Ascending aorta (tissue), 2 donors: Measurements from ENCODE around the gene ATG4B. TPM values are rescaled to one million over a fixed set of nuclear protein-coding genes. Genes with fewer than 3 reads are reported as not detected.

Experiments
- DNase-seq, 2 donors: peaks; one replicate each; pipeline ENCODE4 v3.0.0-alpha.2; 2019; ENCODE audit warnings: low spot score in 2 of 2
- H3K27ac ChIP-seq, 2 donors: fragments of 200-600 bp; sonication (generic); one replicate each; pipeline ENCODE4 v1.5.1; 2016 to 2017; ENCODE audit warnings: mild to moderate bottlenecking in 1 of 2
- H3K27me3 ChIP-seq: fragments of 200-600 bp; sonication (generic); one replicate; pipeline ENCODE4 v1.5.1; 2017
- H3K36me3 ChIP-seq, 2 donors: fragments of 200-600 bp; sonication (generic); one replicate each; pipeline ENCODE4 v1.5.1; 2016
- H3K4me1 ChIP-seq, 2 donors: fragments of 200-600 bp; sonication (generic); one replicate each; pipeline ENCODE4 v1.5.1; 2016 to 2017; ENCODE audit warnings: mild to moderate bottlenecking in 1 of 2
- H3K4me3 ChIP-seq, 2 donors: fragments of 200-600 bp; sonication (generic); one replicate each; pipeline ENCODE4 v1.5.1; 2016 to 2017; ENCODE audit warnings: mild to moderate bottlenecking in 1 of 2
- H3K9me3 ChIP-seq, 2 donors: fragments of 200-600 bp; sonication (generic); one replicate each; pipeline ENCODE4 v1.5.1; 2016
- intact Hi-C: fragments of 100-400 bp; cut with DNase I; formaldehyde crosslinking; loops from one replicate; pipeline ENCODE4 v1.15.1; 2023
- total RNA-seq: library from RNA; depleted of rRNA; stranded (reverse); fragments of >200 nt; gene quantifications from one replicate; pipeline ENCODE4 v1.1.0, GENCODE V29; 2016
- TF ChIP-seq, protein P1 (sequence below), 3 experiments: fragments of 200-600 bp in 2 of 3; fragments of 450-650 bp in 1 of 3; sonication (generic) in 2 of 3; IDR thresholded peaks; one replicate each; pipeline ENCODE4 v1.5.1; 2016 to 2019; ENCODE audit warnings: antibody characterized with exemption in 3 of 3, mild to moderate bottlenecking in 1 of 3, moderate library complexity in 1 of 3

ATG4B gene
- total RNA-seq, 1 donor from 2014 or later: 225 TPM

DNA sequence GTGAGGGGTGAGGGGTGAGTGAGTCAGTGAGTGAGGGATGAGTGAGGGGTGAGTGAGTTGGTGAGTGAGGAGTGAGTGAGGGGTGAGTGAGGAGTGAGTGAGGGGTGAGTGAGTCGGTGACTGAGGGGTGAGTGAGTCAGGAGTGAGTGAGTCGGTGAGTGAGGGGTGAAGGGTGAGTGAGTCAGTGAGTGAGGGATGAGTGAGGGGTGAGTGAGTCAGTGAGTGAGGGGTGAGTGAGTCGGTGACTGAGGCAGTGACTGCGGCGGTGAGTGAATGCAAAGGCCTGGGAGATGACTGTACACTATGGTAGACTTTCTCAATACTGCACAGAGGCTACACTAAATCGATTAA is 17.1 kb upstream of the ATG4B start:
- H3K27me3 ChIP-seq: no peaks in the 10 kb centered on the region
- no peak for DNase-seq
- no peaks in the 10 kb centered on the region for H3K4me1 ChIP-seq
- intact Hi-C loops: no loop called here
- H3K9me3 ChIP-seq: no peaks in the 10 kb centered on the region
- H3K27ac ChIP-seq: no peak overlapping the region
- H3K4me3 ChIP-seq: no peak overlapping the region
- TF ChIP-seq, protein P1, sequence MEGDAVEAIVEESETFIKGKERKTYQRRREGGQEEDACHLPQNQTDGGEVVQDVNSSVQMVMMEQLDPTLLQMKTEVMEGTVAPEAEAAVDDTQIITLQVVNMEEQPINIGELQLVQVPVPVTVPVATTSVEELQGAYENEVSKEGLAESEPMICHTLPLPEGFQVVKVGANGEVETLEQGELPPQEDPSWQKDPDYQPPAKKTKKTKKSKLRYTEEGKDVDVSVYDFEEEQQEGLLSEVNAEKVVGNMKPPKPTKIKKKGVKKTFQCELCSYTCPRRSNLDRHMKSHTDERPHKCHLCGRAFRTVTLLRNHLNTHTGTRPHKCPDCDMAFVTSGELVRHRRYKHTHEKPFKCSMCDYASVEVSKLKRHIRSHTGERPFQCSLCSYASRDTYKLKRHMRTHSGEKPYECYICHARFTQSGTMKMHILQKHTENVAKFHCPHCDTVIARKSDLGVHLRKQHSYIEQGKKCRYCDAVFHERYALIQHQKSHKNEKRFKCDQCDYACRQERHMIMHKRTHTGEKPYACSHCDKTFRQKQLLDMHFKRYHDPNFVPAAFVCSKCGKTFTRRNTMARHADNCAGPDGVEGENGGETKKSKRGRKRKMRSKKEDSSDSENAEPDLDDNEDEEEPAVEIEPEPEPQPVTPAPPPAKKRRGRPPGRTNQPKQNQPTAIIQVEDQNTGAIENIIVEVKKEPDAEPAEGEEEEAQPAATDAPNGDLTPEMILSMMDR (IDR thresholded peaks at IDR 0.05): no peak
- H3K36me3 ChIP-seq: peaks cover 0 to 3% of the 10 kb centered on the region in 2 donors

DNA sequence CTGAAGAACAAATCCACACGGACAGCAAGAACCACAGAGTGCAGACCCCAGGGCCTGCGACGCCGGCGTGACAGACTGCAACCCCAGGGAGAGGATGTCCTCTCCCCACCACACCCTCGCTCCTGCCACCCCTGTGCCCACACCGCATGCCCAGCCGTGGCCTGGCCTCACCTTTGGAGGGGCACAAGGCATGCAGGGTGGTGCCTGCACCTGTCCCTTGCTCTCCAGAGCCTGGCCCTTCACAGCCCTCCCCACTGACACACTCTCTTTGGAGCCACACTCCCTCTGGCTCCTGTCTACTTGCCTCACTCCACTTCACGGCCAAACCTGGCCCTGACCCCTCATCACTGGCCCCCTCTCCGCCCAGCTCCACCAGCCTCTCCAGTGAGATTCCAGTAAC is 9.8 kb upstream of the ATG4B start:
- intact Hi-C loops: no loop called here
- no peaks in the 10 kb centered on the region for H3K4me1 ChIP-seq
- TF ChIP-seq, protein P1 (IDR thresholded peaks at IDR 0.05): no peak
- peaks cover 9 to 12% of the 10 kb centered on the region in 2 donors for H3K36me3 ChIP-seq
- no peak for DNase-seq
- H3K27ac ChIP-seq: no peak overlapping the region
- H3K9me3 ChIP-seq: no peaks in the 10 kb centered on the region
- no peak overlapping the region for H3K4me3 ChIP-seq
- no peaks in the 10 kb centered on the region for H3K27me3 ChIP-seq

DNA sequence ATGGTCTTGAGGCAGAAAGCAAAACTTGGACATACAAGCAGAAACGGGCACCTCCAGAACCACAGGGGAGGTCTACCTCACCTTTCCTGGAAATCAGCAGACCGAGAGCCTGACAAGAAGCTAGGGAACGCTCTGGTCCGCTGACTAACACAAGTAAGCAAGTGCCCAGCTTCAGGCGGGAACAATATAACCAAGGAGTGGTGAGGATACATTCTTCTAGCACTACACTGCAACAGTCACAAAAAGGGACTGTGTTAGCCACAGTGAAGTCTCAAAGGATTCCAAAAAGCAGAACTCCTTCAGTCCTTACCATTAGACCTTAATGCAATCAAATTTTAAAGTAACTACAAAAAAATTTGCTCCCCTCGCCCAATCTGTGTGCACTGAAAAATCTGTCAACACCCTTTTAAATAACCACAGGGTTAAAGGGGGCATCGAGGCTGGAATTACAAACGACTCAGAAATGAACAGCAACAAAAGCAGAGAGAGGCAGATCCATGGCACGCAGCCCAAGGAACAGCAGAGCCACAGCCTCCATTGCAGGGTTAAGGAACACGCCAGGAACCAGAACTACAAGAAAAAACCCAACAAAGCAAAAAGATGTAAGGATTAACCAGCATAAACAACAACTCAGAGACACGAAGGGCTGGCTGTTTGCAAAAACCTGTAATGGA is 7.6 kb upstream of the ATG4B start:
- DNase-seq: no peak
- peaks cover 19 to 24% of the 10 kb centered on the region in 2 donors for H3K36me3 ChIP-seq

DNA sequence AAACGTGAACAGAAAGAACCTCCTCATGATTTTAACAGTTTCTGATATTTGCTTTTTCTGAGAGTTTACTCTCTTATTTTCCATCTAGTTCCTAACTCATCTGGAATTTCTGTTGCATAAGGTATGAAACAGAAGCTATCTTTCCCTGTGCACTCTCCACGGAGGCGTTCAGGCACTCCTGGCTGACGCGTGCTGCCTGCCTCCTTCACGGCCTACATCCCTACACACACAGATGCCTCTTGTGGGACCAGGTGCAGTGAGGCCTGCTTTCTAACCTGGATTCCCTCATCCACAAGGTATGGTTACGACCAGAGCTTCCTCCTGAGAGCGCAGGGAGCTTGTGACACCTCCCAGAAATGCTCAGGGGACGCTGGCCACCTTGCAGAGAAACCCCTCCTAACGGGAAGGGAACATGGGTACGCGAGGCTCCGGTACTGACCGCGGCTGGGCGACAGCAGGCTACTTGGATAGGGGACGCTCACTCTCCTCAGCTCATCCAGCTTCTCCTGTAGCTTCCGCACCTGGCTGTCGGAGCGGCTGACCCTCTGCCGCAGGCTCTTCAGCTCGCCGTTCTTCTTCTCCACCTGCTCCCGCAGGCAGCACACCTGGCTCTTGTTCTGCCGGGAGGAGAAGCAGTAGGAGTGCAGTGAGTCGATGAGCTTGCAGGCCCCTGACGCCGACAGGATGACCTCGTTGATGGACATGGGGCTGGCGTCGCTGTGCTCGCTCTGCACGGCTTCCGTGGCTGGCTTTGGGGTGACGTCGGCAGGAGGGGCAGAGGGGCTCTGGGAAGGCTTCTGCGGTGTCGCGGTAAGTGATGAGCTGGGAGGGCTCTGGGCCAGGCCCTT is 4.8 kb upstream of the ATG4B start:
- H3K4me1 ChIP-seq: peaks cover 6 to 7% of the 10 kb centered on the region in 2 donors

More for the DNA sequence above, 7.6 kb upstream of the ATG4B start:
- TF ChIP-seq, protein P1 (IDR thresholded peaks at IDR 0.05): no peak
- H3K9me3 ChIP-seq: no peaks in the 10 kb centered on the region
- H3K4me3 ChIP-seq: no peak overlapping the region
- peaks cover 0 to under 1% of the 10 kb centered on the region in 2 donors for H3K4me1 ChIP-seq
- H3K27me3 ChIP-seq: no peaks in the 10 kb centered on the region
- intact Hi-C loops: no loop called here
- H3K27ac ChIP-seq: no peak overlapping the region

DNA sequence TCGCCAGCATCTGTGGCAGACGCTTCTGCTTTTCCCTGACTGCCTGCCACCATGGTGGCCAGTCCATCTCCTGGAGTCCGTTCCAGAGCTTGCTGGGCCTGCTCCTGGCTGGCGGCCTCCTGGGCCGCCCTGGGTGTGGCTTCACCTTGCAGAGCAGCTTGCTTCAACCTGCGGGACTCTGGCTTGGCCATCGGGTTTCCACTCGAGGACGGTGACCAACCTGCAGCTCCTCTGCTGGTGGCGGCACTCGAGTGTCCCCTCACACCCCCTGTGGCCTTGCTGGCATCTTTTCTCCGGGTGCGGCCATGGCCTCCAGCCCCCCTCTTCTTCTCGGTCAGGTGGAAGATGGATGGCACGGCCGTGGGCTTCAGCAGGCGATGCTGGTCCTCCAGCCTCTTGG is 3.9 kb upstream of the ATG4B start:
- TF ChIP-seq, protein P1 (IDR thresholded peaks at IDR 0.05): no peak
- no peaks in the 10 kb centered on the region for H3K27me3 ChIP-seq
- DNase-seq: no peak
- H3K9me3 ChIP-seq: no peaks in the 10 kb centered on the region
- peaks cover 19 to 24% of the 10 kb centered on the region in 2 donors for H3K36me3 ChIP-seq
- peaks cover 10 to 11% of the 10 kb centered on the region in 2 donors for H3K4me1 ChIP-seq
- no peak overlapping the region for H3K27ac ChIP-seq
- intact Hi-C loops: no loop called here
- H3K4me3 ChIP-seq: no peak overlapping the region

More for the DNA sequence above, 4.8 kb upstream of the ATG4B start:
- DNase-seq: no peak
- Histone ChIP-seq H3K4me3 (no peak overlapping the region), H3K9me3 (no peaks in the 10 kb centered on the region), H3K36me3 (peaks cover 19 to 24% of the 10 kb centered on the region in 2 donors), H3K27ac (no peak overlapping the region), H3K27me3 (no peaks in the 10 kb centered on the region)
- intact Hi-C loops: no loop called here
- TF ChIP-seq, protein P1 (IDR thresholded peaks at IDR 0.05): no peak
